K562 (cell line): ENCODE results near the gene SELENOO. TPM values are rescaled to one million over a fixed set of nuclear protein-coding genes. Genes with fewer than 3 reads are reported as not detected.

ENCODE experiments used
- AFF4 ChIP-seq: sonication (generic); formaldehyde crosslinking; IDR thresholded peaks from 2 replicates; pipeline ENCODE4 v1.8.0; 2023; ENCODE audit warnings: mild to moderate bottlenecking, missing genetic modification reagents
- CBX2 ChIP-seq: fragments of 200-600 bp; sonication (generic); IDR thresholded peaks from one replicate; pipeline ENCODE4 v1.6.1; 2012; ENCODE audit warnings: mild to moderate bottlenecking, low read length, inconsistent platforms; ENCODE audit not compliant: insufficient read depth, poor library complexity, severe bottlenecking
- CEBPZ ChIP-seq: fragments of 150-350 bp; IDR thresholded peaks from 2 replicates; pipeline ENCODE4 v1.6.1; 2014; ENCODE audit warnings: low read depth, mild to moderate bottlenecking, low read length, borderline replicate concordance
- MCM3 ChIP-seq: fragments of 450-650 bp; IDR thresholded peaks from 2 replicates; pipeline ENCODE4 v1.6.1; 2016
- NCOR1 ChIP-seq: fragments of 450-650 bp; IDR thresholded peaks from 2 replicates; pipeline ENCODE4 v1.6.1; 2016; ENCODE audit warnings: mild to moderate bottlenecking, moderate library complexity
- NR2C2 ChIP-seq, 2 experiments: fragments of 200-800 bp in 1 of 2; sonication (Bioruptor generic) in 1 of 2; sonication (generic) in 1 of 2; formaldehyde crosslinking in 1 of 2; IDR thresholded peaks; 2 replicates each; pipeline versions ENCODE4 v1.6.1 to v1.8.0; 2016 to 2022; ENCODE audit warnings: mild to moderate bottlenecking in 1 of 2, missing compliant biosample characterization in 1 of 2, missing genetic modification characterization in 1 of 2, missing genetic modification reagents in 1 of 2
- POLR3A ChIP-seq: IDR thresholded peaks from 2 replicates; pipeline ENCODE4 v1.6.1; 2011; ENCODE audit warnings: borderline replicate concordance, mild to moderate bottlenecking, moderate library complexity; ENCODE audit not compliant: insufficient read length, insufficient read depth; ENCODE audit errors: extremely low read depth
- SMAD3 ChIP-seq: fragments of 450-650 bp; formaldehyde crosslinking; conservative IDR thresholded peaks from 2 replicates; pipeline ENCODE4 v1.4.0; 2020; ENCODE audit warnings: mild to moderate bottlenecking
- ZBTB8A ChIP-seq: fragments of 450-650 bp; IDR thresholded peaks from 2 replicates; pipeline ENCODE4 v1.6.1; 2018; ENCODE audit warnings: mild to moderate bottlenecking, moderate library complexity; ENCODE audit not compliant: partially characterized antibody
- ZNF217 ChIP-seq: sonication (generic); formaldehyde crosslinking; IDR thresholded peaks from 2 replicates; pipeline ENCODE4 v1.8.0; 2022; ENCODE audit warnings: mild to moderate bottlenecking, missing genetic modification reagents
- ZNF766 ChIP-seq: fragments of 200-800 bp; sonication (Bioruptor generic); conservative IDR thresholded peaks from 2 replicates; pipeline ENCODE4 v1.6.1; 2016; ENCODE audit warnings: missing genetic modification characterization, missing compliant biosample characterization
- polyA plus RNA-seq, 8 experiments: library from polyadenylated mRNA; depleted of rRNA in 4 of 8; stranded (reverse) in 5 of 8; unstranded in 3 of 8; fragments of >200 nt; fragmentation: Nextera tagmentation in 2 of 8; fragmentation: Illumina TruSeq in 1 of 8; extraction: Ambion mirVana in 2 of 8; extraction: Trizol in 1 of 8; gene quantifications; 2 replicates each; pipeline versions ENCODE4 v1.2.1 to v1.2.3, GENCODE V29; 2011 to 2014; ENCODE audit warnings: inconsistent platforms in 1 of 8, missing spikeins in 1 of 8
- total RNA-seq, 7 experiments: library from RNA; depleted of rRNA in 6 of 7; stranded (reverse); fragments of >200 nt in 6 of 7; fragmentation: Illumina TruSeq in 2 of 7; extraction: Trizol in 2 of 7; gene quantifications; 2 replicates each; pipeline versions ENCODE4 v1.2.1 to v1.2.3, GENCODE V29; 2011 to 2021; ENCODE audit warnings: low replicate concordance in 1 of 7
- TF ChIP-seq, protein P1 (sequence below): IDR thresholded peaks from 2 replicates; pipeline ENCODE4 v1.6.1; 2016; ENCODE audit warnings: missing genetic modification characterization, missing compliant biosample characterization
- TF ChIP-seq, protein P2 (sequence below), 3 experiments: fragments of 200-800 bp in 1 of 3; sonication (Bioruptor generic) in 1 of 3; sonication (generic) in 1 of 3; formaldehyde crosslinking in 1 of 3; IDR thresholded peaks; 2 replicates each; pipeline versions ENCODE4 v1.6.1 to v1.8.0; 2016 to 2022; ENCODE audit warnings: mild to moderate bottlenecking in 2 of 3, missing compliant biosample characterization in 2 of 3, missing genetic modification characterization in 2 of 3, missing genetic modification reagents in 1 of 3

The SELENOO gene
- total and polyA plus RNA-seq, 9 of the 15 experiments (the other 6 are each of a cell fraction or from before 2014, with no cell fraction given) = 0.37 to 24.9 (median 8.3) TPM

- TF ChIP-seq NCOR1 (no peak), AFF4 (CRISPR knock-in tag) (no peak), ZNF766 (no peak), ZBTB8A (no peak), SMAD3 (CRISPR knock-in tag) (no peak), CEBPZ (no peak), NR2C2 (CRISPR knock-in tag; IDR thresholded peaks at IDR 0.05) (no peak), NR2C2 (tag; IDR thresholded peaks at IDR 0.05) (0 out of 2 replicates have a peak, but pooled peaks have one; percentile 31), CBX2 (no peak), ZNF217 (CRISPR knock-in tag) (no peak), MCM3 (no peak), POLR3A (no peak)
- TF ChIP-seq, protein P1, sequence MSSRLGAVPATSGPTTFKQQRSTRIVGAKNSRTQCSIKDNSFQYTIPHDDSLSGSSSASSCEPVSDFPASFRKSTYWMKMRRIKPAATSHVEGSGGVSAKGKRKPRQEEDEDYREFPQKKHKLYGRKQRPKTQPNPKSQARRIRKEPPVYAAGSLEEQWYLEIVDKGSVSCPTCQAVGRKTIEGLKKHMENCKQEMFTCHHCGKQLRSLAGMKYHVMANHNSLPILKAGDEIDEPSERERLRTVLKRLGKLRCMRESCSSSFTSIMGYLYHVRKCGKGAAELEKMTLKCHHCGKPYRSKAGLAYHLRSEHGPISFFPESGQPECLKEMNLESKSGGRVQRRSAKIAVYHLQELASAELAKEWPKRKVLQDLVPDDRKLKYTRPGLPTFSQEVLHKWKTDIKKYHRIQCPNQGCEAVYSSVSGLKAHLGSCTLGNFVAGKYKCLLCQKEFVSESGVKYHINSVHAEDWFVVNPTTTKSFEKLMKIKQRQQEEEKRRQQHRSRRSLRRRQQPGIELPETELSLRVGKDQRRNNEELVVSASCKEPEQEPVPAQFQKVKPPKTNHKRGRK (tag) = no peak
- TF ChIP-seq, protein P2, sequence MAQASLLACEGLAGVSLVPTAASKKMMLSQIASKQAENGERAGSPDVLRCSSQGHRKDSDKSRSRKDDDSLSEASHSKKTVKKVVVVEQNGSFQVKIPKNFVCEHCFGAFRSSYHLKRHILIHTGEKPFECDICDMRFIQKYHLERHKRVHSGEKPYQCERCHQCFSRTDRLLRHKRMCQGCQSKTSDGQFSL (CRISPR knock-in tag; IDR thresholded peaks at IDR 0.05) = no peak; the same call in 1 of the 2 replicates
- TF ChIP-seq, protein P2 (tag; IDR thresholded peaks at IDR 0.05) = no peak
Observed at GRCh38 chr22:50250555-50251476, 50.0 kb downstream of the SELENOO start, which contains the start of gene HDAC10 (continued).
